HepG2 (cell line): Measurements from ENCODE around the gene EWSR1. TPM values are rescaled to one million over a fixed set of nuclear protein-coding genes. Genes with fewer than 3 reads are reported as not detected.

Source experiments
- ATAC-seq: fragments of 200-7000 bp; cut with Tn5 transposase; 3 replicates; pipeline ENCODE4 v1.9.1; 2020; ENCODE audit warnings: mild to moderate bottlenecking, moderate library complexity
- BruUV-seq: library from RNA; stranded (reverse); fragments of 400-500 nt; replicated peaks from 2 replicates; lab custom pipeline; 2021; lab: Mats Ljungman, UMichigan
- CTCF ChIA-PET: fragments of 300-600 bp; formaldehyde crosslinking; extraction: SDS; loops from one replicate; lab custom pipeline; 2021; ENCODE audit warnings: low total read pairs, inconsistent platforms, low intra/inter-chr PET ratio; lab: Yijun Ruan, JAX
- POLR2A ChIA-PET: fragments of 350-600 bp; sonication (Branson Sonifier 250); formaldehyde crosslinking; loops from one replicate; lab custom pipeline; 2020; ENCODE audit warnings: antibody characterized with exemption, inconsistent platforms; lab: Yijun Ruan, JAX
- DNase-seq: peaks from one replicate; pipeline ENCODE4 v3.0.0-alpha.2; 2015; ENCODE audit warnings: low spot score
- FAIRE-seq: peaks from 3 replicates; lab custom pipeline; 2011; peaks lifted over from hg19 to GRCh38; lab: Jason Lieb, UNC
- H2AFZ ChIP-seq: one replicate; pipeline ENCODE4 v1.6.1; 2011; ENCODE audit warnings: low read length, inconsistent platforms
- H3K27ac ChIP-seq: fragments of 300-600 bp; 3 replicates; pipeline ENCODE4 v1.8.0; 2011; ENCODE audit warnings: mixed run types, mild to moderate bottlenecking, mixed read lengths, low read length, inconsistent platforms; ENCODE audit not compliant: insufficient read depth; ENCODE audit errors: extremely low read length
- H3K27me3 ChIP-seq, 2 experiments: fragments of 200-600 bp in 1 of 2; 2 replicates in 1 of 2; 3 replicates in 1 of 2; pipeline versions ENCODE4 v1.6.0 to v1.8.0; 2011; ENCODE audit warnings: low read length in 2 of 2, mild to moderate bottlenecking in 2 of 2, moderate library complexity in 2 of 2, inconsistent platforms in 1 of 2; ENCODE audit not compliant: insufficient read depth in 2 of 2, control insufficient read depth in 1 of 2
- H3K36me3 ChIP-seq, 2 experiments: fragments of 200-600 bp in 1 of 2; replicated peaks in 1 of 2; 2 replicates in 1 of 2; 3 replicates in 1 of 2; pipeline versions ENCODE4 v1.5.1 to v1.8.0; 2011; ENCODE audit warnings: low read length in 2 of 2, inconsistent platforms in 1 of 2; ENCODE audit not compliant: insufficient read depth in 2 of 2, control insufficient read depth in 1 of 2
- H3K4me1 ChIP-seq: 2 replicates; pipeline ENCODE4 v1.5.1; 2012; ENCODE audit warnings: low read length, inconsistent platforms; ENCODE audit not compliant: insufficient read depth
- H3K4me2 ChIP-seq: 2 replicates; pipeline ENCODE4 v1.6.0; 2011; ENCODE audit warnings: low read depth, low read length, inconsistent platforms
- H3K4me3 ChIP-seq, 3 experiments: fragments of 200-600 bp in 1 of 3; sonication (generic), shearing (Covaris generic) in 1 of 3; replicated peaks in 1 of 3; 2 replicates each; pipeline ENCODE4 v1.5.1; 2011 to 2016; ENCODE audit warnings: low read length in 3 of 3, inconsistent platforms in 2 of 3, low read depth in 2 of 3, mild to moderate bottlenecking in 2 of 3, control low read depth in 1 of 3, mixed read lengths in 1 of 3; ENCODE audit not compliant: insufficient read depth in 1 of 3
- H3K79me2 ChIP-seq: one replicate; pipeline ENCODE4 v1.6.1; 2011; ENCODE audit warnings: low read length, inconsistent platforms; ENCODE audit not compliant: insufficient read depth
- H3K9ac ChIP-seq: 2 replicates; pipeline ENCODE4 v1.6.0; 2011; ENCODE audit warnings: mild to moderate bottlenecking, low read depth, low read length, inconsistent platforms; ENCODE audit not compliant: insufficient read depth
- H3K9me3 ChIP-seq: 2 replicates; pipeline ENCODE4 v1.5.1; 2012; ENCODE audit warnings: mild to moderate bottlenecking, low read length
- H4K20me1 ChIP-seq: 2 replicates; pipeline ENCODE4 v1.6.0; 2011; ENCODE audit warnings: inconsistent platforms, mild to moderate bottlenecking, low read length, moderate library complexity; ENCODE audit not compliant: insufficient read depth
- FOXM1 ChIP-seq: sonication (generic); formaldehyde crosslinking; IDR thresholded peaks from 2 replicates; pipeline ENCODE4 v1.5.0; 2020; ENCODE audit warnings: missing genetic modification reagents
- FOXP4 ChIP-seq: sonication (generic); formaldehyde crosslinking; IDR thresholded peaks from 2 replicates; pipeline ENCODE4 v1.4.0; 2020; ENCODE audit warnings: missing genetic modification reagents
- HOMEZ ChIP-seq: IDR thresholded peaks from 2 replicates; pipeline ENCODE4 v1.6.1; 2016; ENCODE audit warnings: low read depth
- IRF1 ChIP-seq: sonication (generic); formaldehyde crosslinking; IDR thresholded peaks from 2 replicates; pipeline ENCODE4 v1.4.0; 2020; ENCODE audit warnings: low read depth, mild to moderate bottlenecking, missing genetic modification reagents
- MYPOP ChIP-seq: sonication (generic); formaldehyde crosslinking; IDR thresholded peaks from 2 replicates; pipeline ENCODE4 v1.8.1; 2023; ENCODE audit warnings: mild to moderate bottlenecking, moderate library complexity, missing genetic modification reagents
- NBN ChIP-seq: fragments of 450-650 bp; conservative IDR thresholded peaks from 2 replicates; pipeline ENCODE4 v1.6.1; 2017
- SCMH1 ChIP-seq: sonication (generic); formaldehyde crosslinking; IDR thresholded peaks from 2 replicates; pipeline ENCODE4 v1.9.0; 2021; ENCODE audit warnings: missing genetic modification reagents, mild to moderate bottlenecking, borderline replicate concordance
- TFAP4 ChIP-seq: sonication (generic); IDR thresholded peaks from 2 replicates; pipeline ENCODE4 v1.6.1; 2016; ENCODE audit warnings: low read depth, borderline replicate concordance
- YEATS4 ChIP-seq: sonication (generic); formaldehyde crosslinking; IDR thresholded peaks from 2 replicates; pipeline ENCODE4 v1.4.0; 2020; ENCODE audit warnings: missing genetic modification reagents, borderline replicate concordance
- ZNF292 ChIP-seq: sonication (generic); formaldehyde crosslinking; IDR thresholded peaks from 2 replicates; pipeline ENCODE4 v1.8.1; 2022; ENCODE audit warnings: mild to moderate bottlenecking, low read depth, missing genetic modification reagents, borderline replicate concordance
- ZNF367 ChIP-seq: sonication (generic); formaldehyde crosslinking; IDR thresholded peaks from 2 replicates; pipeline ENCODE4 v1.4.0; 2020; ENCODE audit warnings: missing genetic modification reagents, borderline replicate concordance
- ZNF414 ChIP-seq: sonication (generic); formaldehyde crosslinking; IDR thresholded peaks from 2 replicates; pipeline ENCODE4 v1.5.0; 2020; ENCODE audit warnings: missing genetic modification reagents
- ZNF580 ChIP-seq: IDR thresholded peaks from 2 replicates; pipeline ENCODE4 v1.6.1; 2016; ENCODE audit warnings: low read depth, borderline replicate concordance
- ZNF678 ChIP-seq: sonication (generic); formaldehyde crosslinking; IDR thresholded peaks from 2 replicates; pipeline ENCODE4 v1.4.0; 2020; ENCODE audit warnings: mild to moderate bottlenecking, missing genetic modification reagents
- ZNF775 ChIP-seq: sonication (generic); formaldehyde crosslinking; IDR thresholded peaks from 2 replicates; pipeline ENCODE4 v1.4.0; 2020; ENCODE audit warnings: missing genetic modification reagents, mild to moderate bottlenecking, moderate library complexity, borderline replicate concordance
- WGBS: methylation state at CpG from one replicate; pipeline ENCODE4 v1.1.6; 2017; ENCODE audit warnings: low lambda C conversion rate; 5-methylcytosine and 5-hydroxymethylcytosine counted together
- in situ Hi-C: cut with HindIII; loops from 2 replicates; pipeline ENCODE4 v1.10.0; 2017; ENCODE audit warnings: low pct_unique_long_range_greater_than_20kb; ENCODE audit not compliant: extremely low pct_ligation_motif_present
- intact Hi-C: fragments of 100-400 bp; cut with micrococcal nuclease; formaldehyde crosslinking; loops from one replicate; pipeline ENCODE4 v1.10.0; 2022; ENCODE audit not compliant: unreplicated experiment
- polyA plus RNA-seq, 8 experiments: library from polyadenylated mRNA; depleted of rRNA in 3 of 8; stranded (reverse) in 7 of 8; unstranded in 1 of 8; fragments of >200 nt; fragmentation: Illumina TruSeq in 4 of 8; extraction: Trizol in 4 of 8; gene quantifications; 2 replicates each; pipeline versions ENCODE4 v1.2.1 to v1.2.3, GENCODE V29; 2011 to 2016; ENCODE audit warnings: low read depth in 4 of 8, missing spikeins in 1 of 8, mixed read lengths in 1 of 8; ENCODE audit not compliant: insufficient read depth in 1 of 8
- total RNA-seq, 5 experiments: library from RNA; depleted of rRNA; stranded (reverse); fragments of >200 nt; fragmentation: Illumina TruSeq; extraction: Trizol; gene quantifications; 2 replicates each; pipeline ENCODE4 v1.2.3, GENCODE V29; 2016; ENCODE audit warnings: low read depth in 1 of 5

EWSR1 gene
- total and polyA plus RNA-seq, 2 of the 13 experiments (the other 11 are each of a cell fraction or from before 2014, with no cell fraction given), result 211 to 326 TPM

GRCh38 chr22:29306175-29306834, 38.2 kb downstream of the EWSR1 start, which contains the start of gene GAS2L1:
Gene GAS2L1, plus strand, starts transcription at chr22:29306650. Its CDS starts 1,456 bp downstream, at chr22:29308106.
- in situ Hi-C loops, result loop anchor here (5.0 kb wide), 1 partner anchor 51 kb away; no protein-coding TSS in a partner anchor
- no peak for TF ChIP-seq ZNF367 (CRISPR knock-in tag)
- no peak for TF ChIP-seq FOXM1 (CRISPR knock-in tag)
- TF ChIP-seq SCMH1, result no peak
- TF ChIP-seq IRF1, result no peak
- TF ChIP-seq NBN, result no peak
- no peak for TF ChIP-seq MYPOP
- TF ChIP-seq ZNF775 (CRISPR knock-in tag), result no peak
- 0 out of 2 replicates have a peak, but pooled peaks have one; percentile 22 for TF ChIP-seq ZNF580 (CRISPR knock-in tag)
- TF ChIP-seq HOMEZ (CRISPR knock-in tag), result 0 out of 2 replicates have a peak, but pooled peaks have one; percentile 36
- TF ChIP-seq FOXP4 (CRISPR knock-in tag), result 0 out of 2 replicates have a peak, but pooled peaks have one; percentile 27
- TF ChIP-seq ZNF292 (CRISPR knock-in tag), result no peak
- peak; percentile 41; the same call in 1 of the 2 replicates for TF ChIP-seq TFAP4
- no peak; the same call in 1 of the 2 replicates for TF ChIP-seq ZNF414 (CRISPR knock-in tag)
- peak; percentile 70 for TF ChIP-seq YEATS4
- TF ChIP-seq ZNF678 (CRISPR knock-in tag), result no peak

More at GRCh38 chr22:29306175-29306834, 38.2 kb downstream of the EWSR1 start, which contains the start of gene GAS2L1:
- ATAC-seq (peak; percentile 66), FAIRE-seq (peak; percentile 42), DNase-seq (peak; percentile 54)
- BruUV-seq, result no TSS peak
- no peaks in the 10 kb centered on the region for H3K79me2 ChIP-seq
- POLR2A ChIA-PET, result interaction anchor here (1.1 kb wide), 1 partner anchor 36 kb away, joined by 3 read pairs; no protein-coding TSS in a partner anchor
- no peaks in the 10 kb centered on the region for H3K27me3 ChIP-seq
- H3K9me3 ChIP-seq, result no peaks in the 10 kb centered on the region
- H3K27ac ChIP-seq, result peak within 1 kb of the TSS; percentile 46
- peaks cover 67% of the 10 kb centered on the region for H3K4me1 ChIP-seq
- H3K4me3 ChIP-seq, result peak within 1 kb of the TSS; percentile 74 to 88 (median 83)
- no peaks in the 10 kb centered on the region for H4K20me1 ChIP-seq
- H3K4me2 ChIP-seq, result peak within 1 kb of the TSS; percentile 98
- CTCF ChIA-PET, result interaction anchor here (2.2 kb wide), 1 partner anchor 53 kb away, joined by 8 read pairs; no protein-coding TSS in a partner anchor
- H3K36me3 ChIP-seq, result no peaks in the 10 kb centered on the region
- intact Hi-C loops, result loop anchor here (1.0 kb wide), 1 partner anchor 53 kb away; no protein-coding TSS in a partner anchor
- H3K9ac ChIP-seq, result peak within 1 kb of the TSS; percentile 62
- 0% methylated on average over 20 of the region's 40 CpGs for WGBS
- peak within 1 kb of the TSS; percentile 87 for H2AFZ ChIP-seq
